ENCODE measurements around the gene ABCC1. TPM values are rescaled to one million over a fixed set of nuclear protein-coding genes. Genes with fewer than 3 reads are reported as not detected.

The ABCC1 gene
- 72.8 and 91.7 TPM in 2 replicates for total RNA-seq

GRCh38 chr16:15949210-15950160, at the start of gene ABCC1:
TSS of gene ABCC1 (plus strand) at chr16:15949616. CDS start at chr16:15949752, 136 bp downstream.

Other genes with a start within 250 kb of the ABCC1 start
- 0.13 and 0.44 TPM in 2 replicates for gene MYH11, start 92.6 kb upstream of the ABCC1 start, total RNA-seq
- gene CEP20, start 61.0 kb upstream of the ABCC1 start, total RNA-seq = 29.1 and 29.3 TPM in 2 replicates

Data from aortic smooth muscle cell (primary cell).